ENCODE data around the gene ZNF319.

GRCh38 chr16:58010886-58011285 is 10.4 kb upstream of the ZNF319 start:
- TF ChIP-seq, protein P1, sequence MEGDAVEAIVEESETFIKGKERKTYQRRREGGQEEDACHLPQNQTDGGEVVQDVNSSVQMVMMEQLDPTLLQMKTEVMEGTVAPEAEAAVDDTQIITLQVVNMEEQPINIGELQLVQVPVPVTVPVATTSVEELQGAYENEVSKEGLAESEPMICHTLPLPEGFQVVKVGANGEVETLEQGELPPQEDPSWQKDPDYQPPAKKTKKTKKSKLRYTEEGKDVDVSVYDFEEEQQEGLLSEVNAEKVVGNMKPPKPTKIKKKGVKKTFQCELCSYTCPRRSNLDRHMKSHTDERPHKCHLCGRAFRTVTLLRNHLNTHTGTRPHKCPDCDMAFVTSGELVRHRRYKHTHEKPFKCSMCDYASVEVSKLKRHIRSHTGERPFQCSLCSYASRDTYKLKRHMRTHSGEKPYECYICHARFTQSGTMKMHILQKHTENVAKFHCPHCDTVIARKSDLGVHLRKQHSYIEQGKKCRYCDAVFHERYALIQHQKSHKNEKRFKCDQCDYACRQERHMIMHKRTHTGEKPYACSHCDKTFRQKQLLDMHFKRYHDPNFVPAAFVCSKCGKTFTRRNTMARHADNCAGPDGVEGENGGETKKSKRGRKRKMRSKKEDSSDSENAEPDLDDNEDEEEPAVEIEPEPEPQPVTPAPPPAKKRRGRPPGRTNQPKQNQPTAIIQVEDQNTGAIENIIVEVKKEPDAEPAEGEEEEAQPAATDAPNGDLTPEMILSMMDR (IDR thresholded peaks at IDR 0.05) = no peak
- TF ChIP-seq EP300 (IDR thresholded peaks at IDR 0.05) = no peak
- no peak for TF ChIP-seq POLR2A (IDR thresholded peaks at IDR 0.05)

All from suprapubic skin (tissue), 3 donors.